HL-60/S4 treated with retinoic acid at 250 ng/mL for 4 days and 3 days (cell line): Measurements from ENCODE around the gene LOXHD1.

Source experiments
- in situ Hi-C: fragments of 300-500 bp; cut with MboI; formaldehyde crosslinking; loops from 2 replicates; pipeline ENCODE4 v1.7.0; 2022; ENCODE audit warnings: low sequenced_read_pairs

LOXHD1 gene

DNA sequence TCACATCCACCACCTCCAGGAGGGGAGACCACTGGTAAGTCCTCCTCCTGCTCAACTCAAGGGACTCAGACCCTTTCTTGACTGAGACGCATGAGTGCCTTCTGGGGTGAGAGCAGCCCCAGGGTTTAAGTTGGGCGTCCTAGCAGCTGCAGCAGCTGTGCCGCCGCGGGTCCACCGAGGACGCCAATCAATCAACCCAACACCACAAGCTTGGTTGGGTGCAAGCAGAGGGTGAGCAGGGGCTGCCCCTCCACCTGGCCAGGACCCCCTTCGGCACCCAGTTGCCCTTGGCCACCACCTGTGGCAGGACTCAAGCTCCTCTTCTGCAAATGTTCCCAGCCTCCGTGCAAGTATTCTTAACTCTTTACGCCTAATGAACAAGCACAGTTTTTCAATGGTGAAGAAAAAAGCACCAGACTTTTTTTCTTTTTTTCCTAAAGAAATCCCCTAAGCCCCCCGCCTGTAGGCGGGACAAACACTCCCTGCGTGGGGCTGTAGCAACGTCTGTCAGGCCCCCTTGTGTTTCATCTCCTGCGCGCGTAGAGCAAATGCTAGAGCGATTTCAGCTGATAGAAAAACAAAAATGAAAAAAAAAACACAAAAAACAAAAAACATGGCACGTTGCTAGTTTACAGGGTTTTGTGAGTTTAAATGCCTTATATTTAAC is 197.1 kb downstream of the LOXHD1 start:
- in situ Hi-C loops: no loop called here

- in situ Hi-C loops: no loop called here
Observed at GRCh38 chr18:46458472-46458871, 198.5 kb downstream of the LOXHD1 start.

DNA sequence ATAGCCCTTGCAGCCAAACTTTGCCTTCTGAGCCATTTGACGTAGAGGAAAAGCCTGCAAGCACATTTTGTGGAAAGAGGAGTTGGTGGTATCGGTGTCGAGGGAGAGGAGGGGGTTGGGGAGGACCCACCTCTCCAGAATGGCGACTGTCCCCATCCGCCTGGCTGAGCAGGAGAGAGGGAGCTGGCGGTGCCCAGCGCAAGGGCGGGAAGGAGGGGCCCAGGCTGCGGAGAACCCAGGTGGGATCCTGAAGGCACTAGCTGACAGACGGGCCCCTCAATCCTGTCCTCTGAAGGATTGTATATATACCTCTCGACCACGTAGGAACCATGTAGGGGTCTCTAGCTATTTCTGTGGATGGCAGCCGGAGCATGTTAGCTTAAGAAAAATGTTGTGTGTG is 200.3 kb downstream of the LOXHD1 start:
- in situ Hi-C loops: no loop called here

DNA sequence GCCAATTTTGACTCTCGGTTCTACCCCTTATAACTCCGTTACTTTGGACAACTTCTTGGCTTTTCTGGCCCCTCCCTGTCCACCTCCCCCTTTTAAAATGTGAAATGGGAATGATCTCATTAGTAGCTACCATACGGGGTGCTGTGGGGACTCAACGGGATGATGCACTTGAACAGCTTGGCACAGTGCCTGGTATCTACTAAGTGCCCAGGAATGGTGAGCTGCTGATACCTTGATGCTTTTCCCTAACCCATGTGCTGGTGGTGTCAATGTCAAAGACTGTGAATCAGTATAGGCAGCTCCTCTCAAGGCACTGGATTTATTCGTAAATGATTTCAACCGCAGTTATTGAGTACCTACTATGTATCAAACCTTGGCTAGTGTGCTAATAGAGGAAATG is 204.2 kb downstream of the LOXHD1 start:
- in situ Hi-C loops: no loop called here

DNA sequence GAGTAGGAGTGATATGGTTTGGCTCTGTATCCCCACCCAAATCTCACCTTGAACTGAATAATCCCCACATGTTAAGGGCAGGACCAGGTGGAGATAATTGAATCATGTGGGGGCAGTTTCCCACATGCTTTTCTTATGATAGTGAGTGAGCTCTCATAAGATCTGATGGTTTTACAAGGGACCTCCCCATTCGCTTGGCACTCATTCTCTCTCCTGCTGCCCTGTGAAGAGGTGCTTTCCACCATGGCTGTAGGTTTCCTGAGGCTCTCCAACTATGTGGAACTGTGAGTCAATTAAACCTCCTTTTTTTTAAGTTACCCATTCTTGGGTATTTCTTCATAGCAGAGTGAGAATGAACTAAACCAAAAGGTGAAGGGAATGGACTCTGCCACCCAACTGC is 207.5 kb downstream of the LOXHD1 start:
- in situ Hi-C loops: no loop called here

GRCh38 chr18:46449033-46449432 is 208.0 kb downstream of the LOXHD1 start:
- in situ Hi-C loops: no loop called here

- in situ Hi-C loops: no loop called here
Observed at GRCh38 chr18:46448347-46448746, 208.7 kb downstream of the LOXHD1 start.

- in situ Hi-C loops: no loop called here
Observed at GRCh38 chr18:46447792-46448191, 209.2 kb downstream of the LOXHD1 start.

DNA sequence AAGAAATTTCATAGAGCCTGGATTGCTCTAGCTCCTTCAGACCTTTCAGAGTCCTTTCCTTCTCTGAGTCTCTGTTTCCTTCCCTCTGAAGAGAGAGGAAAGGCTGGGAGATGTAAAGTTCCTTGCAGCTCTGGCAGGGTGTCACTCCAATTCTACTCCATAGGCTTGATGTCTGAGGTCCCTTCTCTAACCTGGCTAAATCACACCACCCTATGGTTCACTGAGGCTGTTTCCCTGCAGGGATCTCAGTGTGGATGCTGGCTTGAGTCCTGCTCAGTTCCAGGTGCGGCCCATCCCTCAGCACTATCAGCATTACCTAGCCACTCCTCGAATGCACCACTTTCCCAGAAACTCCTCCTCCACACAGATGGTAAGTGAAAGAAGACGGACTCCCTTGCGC is 209.7 kb downstream of the LOXHD1 start:
- in situ Hi-C loops: no loop called here

DNA sequence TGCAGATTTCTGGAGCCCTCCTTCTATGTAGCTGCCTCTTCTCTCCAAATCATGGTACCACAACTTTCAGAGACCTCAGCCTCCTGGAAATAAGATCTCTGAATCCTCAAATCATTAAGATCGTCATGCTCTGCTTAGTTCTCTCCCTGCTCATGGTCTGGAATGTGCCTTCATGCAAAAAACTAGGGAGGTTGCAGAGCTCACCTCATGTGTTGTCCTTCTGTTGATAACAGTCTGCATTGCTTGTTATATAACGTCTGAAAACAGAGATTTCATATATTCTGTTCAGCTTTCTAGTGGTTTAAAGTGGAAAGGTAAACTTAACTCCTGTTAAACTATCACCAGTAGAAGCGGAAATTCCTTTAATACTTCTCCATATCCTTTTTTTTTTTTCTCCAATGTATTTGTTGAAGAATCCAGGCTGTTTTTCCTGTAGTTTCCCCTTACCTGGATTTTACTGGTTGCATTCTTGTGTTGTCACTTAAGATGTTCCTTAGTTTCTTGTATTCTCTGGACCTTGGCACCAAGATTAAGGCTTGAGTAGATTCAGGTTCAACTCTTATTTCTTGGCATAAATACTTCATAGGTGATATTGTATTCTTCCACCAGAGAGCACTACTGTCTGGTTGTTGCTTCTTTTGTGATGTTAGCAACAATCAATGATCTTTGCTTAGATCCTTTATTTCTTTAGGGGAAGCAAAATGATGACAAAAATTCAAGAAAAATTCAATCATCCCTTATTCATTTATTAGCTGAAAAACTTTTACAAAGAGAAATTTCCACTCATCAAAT is 211.3 kb downstream of the LOXHD1 start:
- in situ Hi-C loops: no loop called here

- in situ Hi-C loops: no loop called here
Observed at GRCh38 chr18:46439037-46439436, 218.0 kb downstream of the LOXHD1 start.

DNA sequence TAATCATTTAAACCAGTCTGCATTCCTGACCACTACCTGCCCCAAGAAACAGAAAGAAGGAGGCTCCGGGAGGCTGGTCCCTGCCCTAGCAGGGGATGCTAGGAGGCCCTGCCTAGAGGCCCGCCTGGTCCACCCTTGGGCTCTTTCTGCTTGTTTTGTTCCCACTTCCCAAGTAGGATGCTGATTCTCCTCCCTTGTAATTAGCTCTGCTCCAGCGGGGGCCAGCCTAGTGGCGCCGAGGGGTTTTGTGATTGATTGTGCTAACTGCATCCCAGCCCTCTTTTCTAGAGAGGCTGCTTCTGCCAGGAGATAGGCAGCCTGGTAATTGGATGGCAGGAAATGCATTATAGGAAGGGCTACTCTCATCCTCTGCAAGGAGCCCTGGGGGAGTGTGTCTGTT is 220.0 kb downstream of the LOXHD1 start:
- in situ Hi-C loops: no loop called here

GRCh38 chr18:46436621-46437020 is 220.4 kb downstream of the LOXHD1 start:
- in situ Hi-C loops: no loop called here

- in situ Hi-C loops: no loop called here
Observed at GRCh38 chr18:46435031-46435430, 222.0 kb downstream of the LOXHD1 start.

- in situ Hi-C loops: no loop called here
Observed at GRCh38 chr18:46434629-46435028, 222.4 kb downstream of the LOXHD1 start.

DNA sequence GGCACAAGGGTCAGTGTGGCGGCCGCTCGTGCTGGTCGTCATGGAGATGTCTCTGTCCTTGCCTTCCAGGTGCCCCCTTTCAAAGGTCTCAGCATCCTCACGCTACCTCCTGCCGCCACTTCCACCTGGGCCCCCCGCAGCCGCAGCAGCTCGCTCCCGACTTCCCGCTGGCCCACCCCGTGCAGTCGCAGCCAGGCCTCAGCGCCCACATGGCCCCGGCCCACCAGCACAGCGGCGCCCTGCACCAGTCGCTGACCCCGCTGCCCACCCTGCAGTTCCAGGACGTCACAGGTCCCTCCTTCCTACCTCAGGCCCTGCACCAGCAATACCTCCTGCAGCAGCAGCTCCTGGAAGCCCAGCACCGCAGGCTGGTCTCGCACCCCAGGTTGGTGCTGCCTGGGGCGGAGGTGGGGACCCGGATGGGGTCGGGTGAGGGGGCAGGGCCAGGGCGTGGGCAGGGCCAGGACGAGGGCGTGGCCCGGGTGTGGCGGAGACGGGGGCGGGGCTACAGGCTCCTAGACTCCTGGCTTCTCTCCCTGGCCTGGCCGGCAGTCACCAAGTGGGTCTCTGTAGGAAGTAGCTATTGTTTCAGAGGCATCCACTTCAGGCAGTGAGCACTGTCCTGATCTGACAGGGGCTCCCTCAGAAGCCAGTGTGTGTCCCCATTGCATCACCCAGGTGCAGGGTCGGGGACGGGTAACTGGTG is 223.7 kb downstream of the LOXHD1 start:
- in situ Hi-C loops: no loop called here

GRCh38 chr18:46431522-46432171 is 225.4 kb downstream of the LOXHD1 start:
- in situ Hi-C loops: no loop called here

GRCh38 chr18:46429649-46430224 is 227.3 kb downstream of the LOXHD1 start:
- in situ Hi-C loops: no loop called here

- in situ Hi-C loops: no loop called here
Observed at GRCh38 chr18:46429130-46429529, 227.9 kb downstream of the LOXHD1 start.

- in situ Hi-C loops: no loop called here
Observed at GRCh38 chr18:46428368-46428767, 228.7 kb downstream of the LOXHD1 start.
